ENCODE data around the gene GCHFR.

GCHFR gene

GRCh38 chr15:40769274-40770146 lies 5.6 kb downstream of the GCHFR start, which contains the start of gene C15orf62:
Gene C15orf62, plus strand, starts transcription at chr15:40769980. Its CDS starts 516 bp downstream, at chr15:40770496.
- Histone ChIP-seq H3K27me3 (ENCODE audit: low read depth, low read length) (no peaks in the 10 kb centered on the region), H3K27ac (ENCODE audit: low read length) (peak within 1 kb of the TSS; percentile 79), H3K4me1 (ENCODE audit: low read length) (peaks cover 53% of the 10 kb centered on the region), H2AFZ (ENCODE audit: low read depth, low read length) (peak within 1 kb of the TSS; percentile 28; the same call in 1 of the 2 replicates), H3K36me3 (replicated peaks; ENCODE audit: low read depth, low read length) (peaks cover 14% of the 10 kb centered on the region), H3K79me2 (ENCODE audit: low read length) (no peaks in the 10 kb centered on the region), H4K20me1 (ENCODE audit: insufficient read depth, low read length) (no peaks in the 10 kb centered on the region), H3K9ac (ENCODE audit: low read length) (peak within 1 kb of the TSS; percentile 66), H3K4me3 (ENCODE audit: low read length) (peak within 1 kb of the TSS; percentile 69), H3K9me3 (ENCODE audit: insufficient read depth, low read length) (no peaks in the 10 kb centered on the region), H3K4me2 (ENCODE audit: low read length) (peak within 1 kb of the TSS; percentile 88)
- TF ChIP-seq EZH2phosphoT487 (IDR thresholded peaks at IDR 0.05; ENCODE audit: low read depth): no peak
- TF ChIP-seq CTCF (IDR thresholded peaks at IDR 0.05; ENCODE audit: low read depth, low read length): no peak

GRCh38 chr15:40770147-40770721 lies 6.4 kb downstream of the GCHFR start:
- no peaks in the 10 kb centered on the region for H3K27me3 ChIP-seq (ENCODE audit: low read depth, low read length)
- H3K9ac ChIP-seq (ENCODE audit: low read length): peak overlapping the region; percentile 66; the same call in 1 of the 2 replicates
- H3K9me3 ChIP-seq (ENCODE audit: insufficient read depth, low read length): no peaks in the 10 kb centered on the region
- peak overlapping the region; percentile 69 for H3K4me3 ChIP-seq (ENCODE audit: low read length)
- peak overlapping the region; percentile 88 for H3K4me2 ChIP-seq (ENCODE audit: low read length)
- peak overlapping the region; percentile 79 for H3K27ac ChIP-seq (ENCODE audit: low read length)
- no peak for TF ChIP-seq EZH2phosphoT487 (IDR thresholded peaks at IDR 0.05; ENCODE audit: low read depth)
- no peak for TF ChIP-seq CTCF (IDR thresholded peaks at IDR 0.05; ENCODE audit: low read depth, low read length)
- no peak overlapping the region for H2AFZ ChIP-seq (ENCODE audit: low read depth, low read length)
- H4K20me1 ChIP-seq (ENCODE audit: insufficient read depth, low read length): no peaks in the 10 kb centered on the region
- H3K79me2 ChIP-seq (ENCODE audit: low read length): no peaks in the 10 kb centered on the region
- peaks cover 46% of the 10 kb centered on the region for H3K4me1 ChIP-seq (ENCODE audit: low read length)
- peaks cover 14% of the 10 kb centered on the region for H3K36me3 ChIP-seq (replicated peaks; ENCODE audit: low read depth, low read length)

- Histone ChIP-seq H3K36me3 (replicated peaks; ENCODE audit: low read depth, low read length) (peaks cover 14% of the 10 kb centered on the region), H3K9ac (ENCODE audit: low read length) (no peak overlapping the region), H3K4me1 (ENCODE audit: low read length) (peaks cover 41% of the 10 kb centered on the region)
These were observed 7.4 kb downstream of the GCHFR start for GRCh38 chr15:40771242-40771641.

More at GRCh38 chr15:40771242-40771641, 7.4 kb downstream of the GCHFR start:
- Histone ChIP-seq H3K27ac (ENCODE audit: low read length) (no peak overlapping the region), H3K27me3 (ENCODE audit: low read depth, low read length) (no peaks in the 10 kb centered on the region), H3K79me2 (ENCODE audit: low read length) (no peaks in the 10 kb centered on the region), H3K4me3 (ENCODE audit: low read length) (no peak overlapping the region), H3K9me3 (ENCODE audit: insufficient read depth, low read length) (no peaks in the 10 kb centered on the region), H4K20me1 (ENCODE audit: insufficient read depth, low read length) (no peaks in the 10 kb centered on the region), H3K4me2 (ENCODE audit: low read length) (no peak overlapping the region), H2AFZ (ENCODE audit: low read depth, low read length) (no peak overlapping the region)
- TF ChIP-seq EZH2phosphoT487 (IDR thresholded peaks at IDR 0.05; ENCODE audit: low read depth) (no peak), CTCF (IDR thresholded peaks at IDR 0.05; ENCODE audit: low read depth, low read length) (no peak)

Data from OCI-LY3 (cell line).